Activated gamma-delta T cell (primary cell): Measurements from ENCODE around the gene BST2.
"Not testable (repeated sequence)": the region's sequence is repeated elsewhere in the genome, so short reads cannot be mapped to it uniquely, and the experiment has no call there.

Experiments used
- DNase-seq: peaks from one replicate; lab custom pipeline; 2025; lab: John Stamatoyannopoulos, UW

The BST2 gene

GRCh38 chr19:17389957-17390664 is 15.3 kb downstream of the BST2 start:
- DNase-seq = no peak

DNA sequence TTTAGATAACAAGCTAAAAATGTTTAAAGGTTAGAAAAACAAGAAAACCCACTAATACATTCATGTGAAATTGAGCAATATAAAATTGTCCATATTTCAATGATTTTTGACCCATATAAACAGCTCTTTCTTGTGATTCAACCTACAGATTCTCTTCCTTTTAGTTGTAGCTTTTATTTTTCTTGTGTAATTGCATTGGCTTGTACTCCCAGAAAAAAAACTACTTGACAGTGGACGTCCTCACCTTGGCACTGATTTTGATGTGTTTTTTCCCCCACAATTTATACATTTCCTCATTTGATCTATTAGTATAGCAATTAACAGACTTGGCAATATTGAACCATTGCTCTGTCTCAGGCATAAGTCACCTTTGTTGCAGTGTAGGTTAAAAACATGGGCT is 16.1 kb downstream of the BST2 start:
- no peak for DNase-seq

GRCh38 chr19:17385878-17386611 is 19.4 kb downstream of the BST2 start:
- DNase-seq = no peak

DNA sequence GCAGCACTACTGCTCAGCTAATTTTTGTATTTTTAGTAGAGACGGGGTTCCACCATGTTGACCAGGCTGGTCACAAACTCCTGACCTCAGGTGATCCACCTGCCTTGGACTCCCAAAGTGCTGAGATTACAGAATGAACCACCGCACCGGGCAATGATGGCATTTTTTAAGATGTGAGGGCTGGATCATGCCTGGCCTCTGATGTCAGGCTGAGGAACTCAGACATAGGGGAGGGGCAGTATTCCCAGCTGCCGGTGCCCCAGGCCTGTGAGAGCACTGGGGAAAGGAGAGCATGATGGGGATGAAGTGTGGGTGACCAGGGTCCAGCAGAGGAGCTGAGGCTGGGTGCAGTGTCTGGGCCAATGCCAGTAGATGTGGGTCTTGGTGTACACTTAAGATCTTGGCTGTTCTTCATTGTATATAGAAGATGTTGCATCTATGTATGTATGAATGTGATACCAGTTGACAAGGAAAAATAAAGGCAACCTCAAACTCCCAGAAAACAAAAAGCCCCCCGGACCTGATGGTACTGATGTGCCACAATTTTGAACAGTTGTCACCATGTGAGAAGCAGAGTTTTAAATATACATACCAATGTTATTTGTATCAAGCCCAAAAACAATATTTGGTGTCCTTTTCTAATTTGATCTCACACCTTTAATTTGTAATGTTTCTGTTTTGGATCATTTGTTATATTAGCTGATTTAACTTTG is 24.8 kb downstream of the BST2 start:
- DNase-seq = no peak

GRCh38 chr19:17379221-17379631 is 26.2 kb downstream of the BST2 start:
- DNase-seq = no peak

DNA sequence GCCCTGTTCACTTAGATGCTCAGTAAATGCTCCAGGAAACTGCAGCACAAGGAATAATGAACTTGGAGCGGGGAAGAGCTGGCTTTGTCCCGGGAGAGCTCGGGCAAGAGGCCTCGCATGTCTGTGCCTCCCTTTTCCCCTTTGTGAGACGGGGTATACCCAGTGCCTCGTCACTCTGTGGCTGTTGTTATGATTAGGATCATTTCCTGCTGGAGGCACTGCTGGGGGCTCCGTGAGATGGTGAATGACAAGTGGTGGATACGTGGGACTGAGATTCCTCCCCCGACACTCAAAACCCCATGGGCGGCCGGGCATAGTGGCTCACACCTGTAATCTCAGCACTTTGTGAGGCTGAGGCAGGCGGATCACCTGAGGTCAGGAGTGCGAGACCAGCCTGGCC is 27.2 kb downstream of the BST2 start:
- no peak for DNase-seq

GRCh38 chr19:17376935-17377600 is 28.4 kb downstream of the BST2 start, which contains the start of gene PLVAP:
TSS of gene PLVAP (minus strand) at chr19:17377342. CDS start at chr19:17377288, 54 bp downstream.
- DNase-seq = no peak

DNA sequence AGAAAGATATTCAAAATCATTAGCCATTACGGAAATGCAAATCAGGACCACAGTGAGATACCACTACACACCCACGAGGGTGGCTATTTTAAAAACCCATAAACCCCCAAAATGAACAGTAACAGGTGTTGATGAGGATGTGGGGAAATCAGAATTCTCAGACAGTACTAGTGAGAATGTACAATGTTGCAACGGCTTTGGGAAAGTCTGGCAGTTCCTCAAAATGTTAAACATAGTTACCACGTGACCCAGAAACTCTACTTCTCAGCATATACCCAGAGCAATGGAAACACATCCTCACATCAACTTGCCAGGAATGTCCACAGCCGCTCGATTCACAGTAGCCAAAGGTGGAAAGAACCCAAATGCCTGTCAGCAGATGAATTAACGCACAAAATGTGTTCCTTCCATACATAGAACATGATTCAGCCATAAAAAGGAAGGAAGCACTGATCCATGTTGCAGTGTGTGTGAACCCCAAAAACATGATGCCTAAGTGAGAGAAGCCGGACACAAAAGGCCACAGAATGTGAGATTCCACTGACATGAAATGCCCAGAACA is 35.3 kb downstream of the BST2 start:
- no peak for DNase-seq

GRCh38 chr19:17365361-17365760 is 40.1 kb downstream of the BST2 start:
- DNase-seq = no peak

- DNase-seq = not testable (repeated sequence)
Observed at GRCh38 chr19:17363852-17364605, 41.4 kb downstream of the BST2 start.

DNA sequence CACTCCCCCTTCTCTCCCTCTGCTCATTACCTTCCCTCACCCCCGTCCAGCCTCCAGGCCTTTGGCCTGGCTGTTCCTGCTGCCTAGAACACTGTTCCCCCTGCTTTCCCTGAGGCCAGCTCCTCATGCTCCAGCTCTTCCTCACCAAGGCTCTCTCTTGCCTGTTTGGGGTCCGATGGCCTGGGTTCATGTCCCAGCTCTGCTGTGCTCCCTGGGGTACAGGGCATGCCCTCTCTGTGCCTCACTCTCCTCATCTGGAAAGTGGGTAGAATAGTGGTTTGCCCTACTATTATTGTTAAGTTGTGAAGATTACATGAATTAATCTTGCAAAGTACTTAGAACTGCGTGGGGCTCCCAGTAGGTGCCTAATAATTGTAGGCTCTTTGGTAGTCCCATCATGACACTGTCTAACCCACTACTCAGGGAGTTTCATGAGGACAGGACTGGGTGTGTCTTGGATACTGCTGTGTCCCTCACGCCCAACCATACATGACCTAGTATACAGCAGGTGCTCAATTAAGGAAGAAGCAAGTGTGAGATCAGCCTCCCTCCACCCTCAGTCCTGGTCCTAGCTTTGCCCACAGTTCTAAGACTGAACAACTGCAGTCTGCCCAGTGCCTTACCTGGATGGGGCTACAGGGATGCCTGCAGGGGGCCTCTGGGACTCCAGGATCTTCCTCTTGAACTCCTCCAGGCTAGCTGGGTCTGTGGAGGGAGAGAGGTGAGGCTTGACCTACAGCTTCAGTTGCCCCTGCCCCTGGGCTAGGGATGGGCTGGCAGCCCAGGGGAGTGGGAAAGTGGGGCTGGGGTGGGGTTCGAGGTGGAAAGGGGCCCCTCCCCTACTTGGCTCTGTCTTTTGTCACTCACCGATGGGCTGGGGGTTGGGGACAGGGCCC is 45.3 kb downstream of the BST2 start:
- no peak for DNase-seq

- no peak for DNase-seq
Observed at GRCh38 chr19:17358395-17358794, 47.0 kb downstream of the BST2 start.

GRCh38 chr19:17357724-17358123 is 47.7 kb downstream of the BST2 start:
- DNase-seq = no peak

DNA sequence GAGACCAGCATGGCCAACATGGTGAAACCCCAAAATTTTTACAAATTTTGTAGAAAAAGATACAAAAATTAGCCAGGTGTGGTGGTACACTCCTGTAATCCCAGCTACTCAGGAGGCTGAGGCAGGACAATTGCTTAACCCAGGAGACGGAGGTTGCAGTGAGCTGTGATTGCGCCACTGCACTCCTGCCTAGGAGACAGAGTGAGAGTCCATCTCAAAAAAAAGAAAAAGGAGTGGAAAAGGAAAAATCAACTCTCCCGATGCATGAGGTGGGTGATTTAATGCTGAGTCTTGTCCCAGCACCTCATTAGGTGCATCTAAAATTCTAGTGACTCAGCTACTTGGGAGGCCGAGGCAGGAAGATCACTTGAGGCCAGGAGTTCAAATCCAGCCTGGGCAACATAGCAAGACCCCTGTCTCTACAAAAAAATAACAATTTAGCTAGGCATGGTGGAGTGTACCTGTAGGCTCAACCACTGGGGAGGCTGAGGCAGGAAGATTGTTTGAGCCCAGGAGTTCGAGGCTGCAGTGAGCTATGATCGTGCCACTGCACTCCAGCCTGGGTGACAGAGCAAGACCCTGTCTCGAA is 48.3 kb downstream of the BST2 start:
- no peak for DNase-seq

DNA sequence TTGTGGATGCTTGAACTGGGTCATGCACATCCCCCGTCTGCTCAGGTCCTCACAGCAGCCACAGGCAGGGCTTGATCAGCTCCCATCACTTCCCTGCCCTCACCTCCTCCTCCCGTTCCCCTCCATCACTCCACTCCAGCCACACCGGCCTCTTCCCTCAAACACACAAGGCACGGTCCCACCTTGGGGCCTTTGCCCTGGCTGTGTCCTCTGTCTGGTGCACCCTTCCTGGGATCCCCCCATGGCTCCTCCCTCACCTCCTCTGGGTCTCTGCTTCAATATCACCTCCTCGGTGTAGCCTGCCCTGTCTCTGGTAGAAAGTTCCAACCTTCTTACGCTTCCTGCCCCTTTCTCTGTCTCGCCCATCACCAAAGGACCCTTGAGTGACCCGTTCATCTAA is 52.0 kb downstream of the BST2 start:
- DNase-seq = no peak
